CD14-positive monocyte (primary cell): Measurements from ENCODE around the gene SPPL3. TPM values are rescaled to one million over a fixed set of nuclear protein-coding genes. Genes with fewer than 3 reads are reported as not detected.

Experiments used
- DNase-seq, 3 donors: peaks; one replicate each; pipeline ENCODE4 v3.0.0-alpha.2; 2011 to 2022
- H2AFZ ChIP-seq: 2 replicates; pipeline ENCODE4 v1.6.0; 2012; ENCODE audit warnings: mild to moderate bottlenecking, low read depth, low read length, inconsistent platforms; ENCODE audit not compliant: insufficient read depth, poor library complexity, severe bottlenecking
- H3K27ac ChIP-seq, 2 donors: 1 replicate in 1 of 2; 2 replicates in 1 of 2; pipeline ENCODE4 v1.5.1; 2012 to 2013; ENCODE audit warnings: low read length in 2 of 2, control low read depth in 1 of 2, inconsistent platforms in 1 of 2, low read depth in 1 of 2, mild to moderate bottlenecking in 1 of 2
- H3K27me3 ChIP-seq, 2 donors: one replicate each; pipeline versions ENCODE4 v1.6.0 to v1.6.1; 2011 to 2013; ENCODE audit warnings: low read length in 2 of 2; ENCODE audit not compliant: control insufficient read depth in 2 of 2, insufficient read depth in 2 of 2
- H3K36me3 ChIP-seq, 2 donors: replicated peaks in 1 of 2; 1 replicate in 1 of 2; 2 replicates in 1 of 2; pipeline versions ENCODE4 v1.5.1 to v1.6.1; 2012 to 2013; ENCODE audit warnings: low read length in 2 of 2, control low read depth in 1 of 2, inconsistent platforms in 1 of 2, mild to moderate bottlenecking in 1 of 2; ENCODE audit not compliant: insufficient read depth in 2 of 2, control insufficient read depth in 1 of 2
- H3K4me1 ChIP-seq, 2 donors: 1 replicate in 1 of 2; 2 replicates in 1 of 2; pipeline versions ENCODE4 v1.5.1 to v1.6.1; 2012 to 2013; ENCODE audit warnings: low read length in 2 of 2, control low read depth in 1 of 2, inconsistent platforms in 1 of 2, mild to moderate bottlenecking in 1 of 2, moderate library complexity in 1 of 2; ENCODE audit not compliant: insufficient read depth in 2 of 2, control insufficient read depth in 1 of 2
- H3K4me2 ChIP-seq: replicated peaks from 2 replicates; pipeline ENCODE3; 2012; ENCODE audit warnings: low read length, moderate library complexity, mild to moderate bottlenecking; ENCODE audit not compliant: poor library complexity, severe bottlenecking; ENCODE audit errors: extremely low read depth
- H3K4me3 ChIP-seq, 3 experiments: fragments of 200-600 bp in 1 of 3; sonication (generic) in 1 of 3; replicated peaks in 1 of 3; 1 replicate in 2 of 3; 2 replicates in 1 of 3; pipeline ENCODE4 v1.5.1; 2011 to 2013; ENCODE audit warnings: low read length in 3 of 3, mild to moderate bottlenecking in 3 of 3, control low read depth in 2 of 3, low read depth in 2 of 3, inconsistent platforms in 1 of 3, moderate library complexity in 1 of 3
- H3K79me2 ChIP-seq: 2 replicates; pipeline ENCODE4 v1.6.0; 2012; ENCODE audit warnings: mild to moderate bottlenecking, control low read depth, inconsistent platforms, low read length, moderate library complexity; ENCODE audit not compliant: insufficient read depth
- H3K9ac ChIP-seq: 2 replicates; pipeline ENCODE4 v1.6.0; 2017; ENCODE audit warnings: low read length, mild to moderate bottlenecking; ENCODE audit not compliant: insufficient read depth, poor library complexity, severe bottlenecking
- H3K9me3 ChIP-seq, 2 donors: replicated peaks in 1 of 2; 1 replicate in 1 of 2; 2 replicates in 1 of 2; pipeline versions ENCODE4 v1.5.1 to v1.6.1; 2012 to 2013; ENCODE audit warnings: low read length in 2 of 2, control low read depth in 1 of 2; ENCODE audit not compliant: control insufficient read depth in 1 of 2, insufficient read depth in 1 of 2
- H4K20me1 ChIP-seq: 2 replicates; pipeline ENCODE4 v1.6.0; 2012; ENCODE audit warnings: mild to moderate bottlenecking, low read length, control low read depth, moderate library complexity; ENCODE audit not compliant: insufficient read depth
- H3K27ac Mint-ChIP-seq, 7 donors: one replicate each; pipeline ENCODE4 v1.8.0; 2020; ENCODE audit warnings: mild to moderate bottlenecking in 7 of 7, mixed read lengths in 7 of 7, moderate library complexity in 6 of 7, inconsistent platforms in 2 of 7
- H3K27me3 Mint-ChIP-seq, 3 donors: one replicate each; pipeline ENCODE4 v1.8.0; 2021 to 2022; ENCODE audit warnings: low read depth in 3 of 3, mild to moderate bottlenecking in 3 of 3, mixed read lengths in 3 of 3, moderate library complexity in 3 of 3, inconsistent platforms in 1 of 3
- H3K36me3 Mint-ChIP-seq, 2 donors: one replicate each; pipeline ENCODE4 v1.8.0; 2020; ENCODE audit warnings: mixed read lengths in 2 of 2, inconsistent platforms in 1 of 2, mild to moderate bottlenecking in 1 of 2
- H3K4me1 Mint-ChIP-seq: one replicate; pipeline ENCODE4 v1.8.0; 2020; ENCODE audit warnings: mild to moderate bottlenecking, mixed read lengths
- H3K4me3 Mint-ChIP-seq, 2 donors: one replicate each; pipeline ENCODE4 v1.8.0; 2020; ENCODE audit warnings: mild to moderate bottlenecking in 2 of 2, mixed read lengths in 2 of 2, moderate library complexity in 1 of 2
- H3K9me3 Mint-ChIP-seq, 7 donors: one replicate each; pipeline ENCODE4 v1.8.0; 2020 to 2022; ENCODE audit warnings: mixed read lengths in 7 of 7, mild to moderate bottlenecking in 6 of 7, moderate library complexity in 6 of 7, inconsistent platforms in 2 of 7
- CTCF ChIP-seq: fragments of 200-600 bp; IDR thresholded peaks from one replicate; pipeline ENCODE4 v1.8.0; 2022; ENCODE audit warnings: antibody characterized with exemption, mild to moderate bottlenecking
- WGBS: methylation state at CpG from one replicate; pipeline ENCODE4 v1.1.5; 2013; ENCODE audit warnings: missing lambda C conversion rate; ENCODE audit not compliant: insufficient coverage; 5-methylcytosine and 5-hydroxymethylcytosine counted together
- intact Hi-C, 2 donors: fragments of 100-400 bp; cut with micrococcal nuclease; formaldehyde crosslinking; loops; one replicate each; pipeline versions ENCODE4 v1.15.0 to v1.15.1; 2023
- polyA plus RNA-seq, 3 donors: library from polyadenylated mRNA; depleted of rRNA in 1 of 3; unstranded in 2 of 3; stranded (reverse) in 1 of 3; fragments of 300-500 nt in 2 of 3; fragments of >200 nt in 1 of 3; fragmentation: Illumina TruSeq in 2 of 3; gene quantifications; 1 replicate in 2 of 3; 2 replicates in 1 of 3; pipeline ENCODE4 v1.2.3, GENCODE V29; 2012 to 2021

Gene SPPL3
- polyA plus RNA-seq, 3 donors = 14.5 to 18.6 (median 18.5) TPM

GRCh38 chr12:120849765-120850164, 54.4 kb downstream of the SPPL3 start:
- intact Hi-C loops = loop anchor here in 1 of 2 donors (10.0 kb wide), 1 partner anchor 55 kb away; the partner anchor contains the start of gene SPPL3
- Mint-ChIP-seq H3K9me3 (no peaks in the 10 kb centered on the region), H3K4me3 (no peak overlapping the region), H3K27ac (peak overlapping the region in 2 of 7 donors; percentile 6 to 43), H3K27me3 (peaks cover 0 to 2% (median 0%) of the 10 kb centered on the region in 3 donors), H3K4me1 (peaks cover 64% of the 10 kb centered on the region), H3K36me3 (peaks cover 1 to 10% of the 10 kb centered on the region in 2 donors)
- no CpG with 5 or more reads among the region's 2 CpGs for WGBS
- Histone ChIP-seq H3K27ac (peak overlapping the region in 1 of 2 donors; percentile 20), H3K9me3 (no peaks in the 10 kb centered on the region), H4K20me1 (peaks cover 93% of the 10 kb centered on the region), H2AFZ (no peak overlapping the region), H3K4me1 (peaks cover 49 to 56% of the 10 kb centered on the region in 2 donors), H3K4me3 (no peak overlapping the region), H3K9ac (no peak overlapping the region), H3K79me2 (peaks cover 93% of the 10 kb centered on the region), H3K27me3 (no peaks in the 10 kb centered on the region), H3K4me2 (no peak overlapping the region), H3K36me3 (no peaks in the 10 kb centered on the region)
- no peak for TF ChIP-seq CTCF
- DNase-seq = peak in 1 of 3 donors; percentile 43

DNA sequence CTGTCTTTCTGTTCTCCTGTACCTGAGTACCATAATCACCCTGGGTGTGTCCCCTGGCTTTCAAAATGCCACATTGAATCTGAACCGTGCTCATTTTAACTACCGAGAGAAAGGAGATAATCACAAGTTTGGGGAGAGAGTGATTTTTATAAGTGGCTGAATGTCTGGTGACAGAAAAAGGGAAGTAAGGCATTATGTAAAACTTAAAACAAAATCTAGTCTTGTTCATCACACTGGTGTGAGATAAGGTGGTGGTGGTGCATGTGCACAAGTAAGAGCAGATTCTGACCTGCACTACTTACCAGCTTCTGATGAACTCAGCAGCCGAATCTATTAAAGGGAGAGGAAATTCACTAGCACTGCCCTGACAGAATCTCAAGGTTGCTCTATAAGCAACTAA, 56.3 kb downstream of the SPPL3 start:
- WGBS = no CpG with 5 or more reads among the region's 3 CpGs
- H3K9ac ChIP-seq = no peak overlapping the region
- intact Hi-C loops = no loop called here
- H3K9me3 Mint-ChIP-seq = no peaks in the 10 kb centered on the region
- no peak overlapping the region for H3K4me3 Mint-ChIP-seq
- H3K36me3 Mint-ChIP-seq = peaks cover 1 to 10% of the 10 kb centered on the region in 2 donors
- H3K36me3 ChIP-seq = no peaks in the 10 kb centered on the region
- peak; percentile 30 to 53 (median 38) for DNase-seq
- no peak overlapping the region for H3K4me2 ChIP-seq
- no peak overlapping the region for H3K4me3 ChIP-seq
- H4K20me1 ChIP-seq = peaks cover 93% of the 10 kb centered on the region
- H3K27ac ChIP-seq = peak overlapping the region in 1 of 2 donors; percentile 27
- no peaks in the 10 kb centered on the region for H3K27me3 ChIP-seq
- H2AFZ ChIP-seq = no peak overlapping the region
- peaks cover 93% of the 10 kb centered on the region for H3K79me2 ChIP-seq
- peaks cover 42 to 51% of the 10 kb centered on the region in 2 donors for H3K4me1 ChIP-seq
- H3K9me3 ChIP-seq = no peaks in the 10 kb centered on the region
- H3K4me1 Mint-ChIP-seq = peaks cover 60% of the 10 kb centered on the region
- no peak for TF ChIP-seq CTCF
- no peaks in the 10 kb centered on the region for H3K27me3 Mint-ChIP-seq
- peak overlapping the region; percentile 10 to 92 (median 73) for H3K27ac Mint-ChIP-seq
